Measurements from ENCODE around the gene COL27A1. TPM values are rescaled to one million over a fixed set of nuclear protein-coding genes. Genes with fewer than 3 reads are reported as not detected.

The COL27A1 gene
- total and polyA plus RNA-seq, 9 of the 15 experiments (the other 6 are each of a cell fraction or from before 2014, with no cell fraction given): 0.07 TPM; not detected in 8

GRCh38 chr9:114202849-114203248, 47.5 kb downstream of the COL27A1 start (continued):
- TF ChIP-seq, protein P1, sequence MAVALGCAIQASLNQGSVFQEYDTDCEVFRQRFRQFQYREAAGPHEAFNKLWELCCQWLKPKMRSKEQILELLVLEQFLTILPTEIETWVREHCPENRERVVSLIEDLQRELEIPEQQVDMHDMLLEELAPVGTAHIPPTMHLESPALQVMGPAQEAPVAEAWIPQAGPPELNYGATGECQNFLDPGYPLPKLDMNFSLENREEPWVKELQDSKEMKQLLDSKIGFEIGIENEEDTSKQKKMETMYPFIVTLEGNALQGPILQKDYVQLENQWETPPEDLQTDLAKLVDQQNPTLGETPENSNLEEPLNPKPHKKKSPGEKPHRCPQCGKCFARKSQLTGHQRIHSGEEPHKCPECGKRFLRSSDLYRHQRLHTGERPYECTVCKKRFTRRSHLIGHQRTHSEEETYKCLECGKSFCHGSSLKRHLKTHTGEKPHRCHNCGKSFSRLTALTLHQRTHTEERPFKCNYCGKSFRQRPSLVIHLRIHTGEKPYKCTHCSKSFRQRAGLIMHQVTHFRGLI (CRISPR knock-in tag; IDR thresholded peaks at IDR 0.05): no peak
- TF ChIP-seq XRCC3 (IDR thresholded peaks at IDR 0.05) (no peak), CBX5 (IDR thresholded peaks at IDR 0.05; ENCODE audit: borderline replicate concordance, low read depth) (no peak), TRIM28 (IDR thresholded peaks at IDR 0.05) (no peak), ZNF395 (CRISPR knock-in tag; IDR thresholded peaks at IDR 0.05) (no peak)

DNA sequence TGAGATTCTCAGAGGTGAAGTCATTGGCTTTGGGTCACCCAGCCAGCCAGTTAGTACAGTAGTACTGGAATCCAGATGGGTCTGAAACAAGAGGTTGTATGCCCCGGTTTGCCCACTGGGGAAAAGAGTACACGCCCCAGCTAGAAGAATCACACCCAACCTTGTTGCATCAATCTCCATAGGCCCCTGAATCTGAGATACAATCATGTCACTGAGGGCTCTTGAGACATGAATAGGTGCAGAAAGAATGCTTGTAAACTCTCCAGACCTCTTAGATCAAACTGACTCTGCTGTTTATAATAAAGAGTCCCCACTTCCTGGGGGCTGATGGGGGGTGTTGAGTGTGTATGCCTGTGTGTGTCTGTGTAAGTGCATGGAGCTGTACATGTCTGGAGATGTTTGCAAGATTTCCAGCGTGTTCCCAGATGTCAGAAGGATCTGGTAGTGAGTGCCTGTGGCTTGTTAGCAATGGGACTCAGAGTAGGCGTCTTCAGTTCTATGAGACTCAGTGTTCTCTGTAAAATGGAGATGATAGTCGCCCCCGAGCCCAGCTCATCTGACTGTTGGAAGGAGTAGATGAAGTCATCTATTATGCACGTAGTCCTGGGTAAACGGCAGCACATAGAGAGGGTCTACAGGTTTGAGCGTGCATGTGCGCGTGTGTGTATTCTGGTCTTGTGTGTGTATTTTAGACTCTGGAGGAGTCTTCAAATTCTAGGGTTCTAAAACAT, 48.2 kb downstream of the COL27A1 start:
- ATAC-seq (no peak), DNase-seq (ENCODE audit: extremely low read depth in 1 of 4, low spot score in 3 of 4) (no peak), FAIRE-seq (no peak)
- POLR2A ChIA-PET: no interaction called here
- in situ Hi-C loops (cut with MboI) (no loop called here), intact Hi-C loops (cut with micrococcal nuclease) (no loop called here)
- Histone ChIP-seq H3K79me2 (ENCODE audit: control insufficient read depth, insufficient read depth, low read length) (no peaks in the 10 kb centered on the region), H3K27me3 (ENCODE audit: control insufficient read depth in 2 of 2, insufficient read depth in 2 of 2, low read length in 2 of 2) (peaks cover 9 to 47% of the 10 kb centered on the region in 2 experiments; a peak in 3 of 5 replicates), H4K20me1 (replicated peaks; ENCODE audit: control insufficient read depth, insufficient read depth, low read length) (peaks cover 5% of the 10 kb centered on the region; the same call in 1 of the 2 replicates), H3K4me2 (ENCODE audit: insufficient read depth, low read length) (no peak overlapping the region), H3K9me1 (ENCODE audit: control insufficient read depth, insufficient read depth, low read length) (no peaks in the 10 kb centered on the region), H3K9me3 (replicated peaks; ENCODE audit: control insufficient read depth, insufficient read depth, low read depth, low read length) (no peaks in the 10 kb centered on the region), H2AFZ (ENCODE audit: low read depth, low read length) (no peak overlapping the region), H3K27ac (ENCODE audit: extremely low read depth, low read depth, low read length) (no peak overlapping the region), H3K9ac (ENCODE audit: insufficient read depth in 1 of 2, low read depth in 2 of 2, low read length in 2 of 2) (no peak overlapping the region), H3K36me3 (ENCODE audit: control insufficient read depth, insufficient read depth, low read length) (no peaks in the 10 kb centered on the region), H3K4me1 (replicated peaks in 1 of 2; ENCODE audit: control insufficient read depth in 2 of 2, insufficient read depth in 2 of 2, low read length in 2 of 2) (no peaks in the 10 kb centered on the region), H3K4me3 (no peak overlapping the region)
- 8% methylated on average over 11 of the region's 11 CpGs for WGBS (ENCODE audit: insufficient coverage, low coverage, missing lambda C conversion rate)
- no TSS peak for BruUV-seq (replicated peaks)
- CTCF ChIA-PET (ENCODE audit: low intra/inter-chr PET ratio): no interaction called here
- no peak for TF ChIP-seq PHF8 (IDR thresholded peaks at IDR 0.05; ENCODE audit: borderline replicate concordance, low read length)
- TF ChIP-seq ZSCAN32 (CRISPR knock-in tag; IDR thresholded peaks at IDR 0.05): no peak
- no peak for TF ChIP-seq EWSR1 (IDR thresholded peaks at IDR 0.05; ENCODE audit: borderline replicate concordance, low read depth, partially characterized antibody)
- TF ChIP-seq GTF2F1 (IDR thresholded peaks at IDR 0.05; ENCODE audit: low read depth, low read length): no peak
- no peak for TF ChIP-seq PHF21A (IDR thresholded peaks at IDR 0.05; ENCODE audit: borderline replicate concordance, low read depth)
- TF ChIP-seq TFAM (CRISPR knock-in tag; conservative IDR thresholded peaks at IDR 0.05): no peak
- TF ChIP-seq, protein P2, sequence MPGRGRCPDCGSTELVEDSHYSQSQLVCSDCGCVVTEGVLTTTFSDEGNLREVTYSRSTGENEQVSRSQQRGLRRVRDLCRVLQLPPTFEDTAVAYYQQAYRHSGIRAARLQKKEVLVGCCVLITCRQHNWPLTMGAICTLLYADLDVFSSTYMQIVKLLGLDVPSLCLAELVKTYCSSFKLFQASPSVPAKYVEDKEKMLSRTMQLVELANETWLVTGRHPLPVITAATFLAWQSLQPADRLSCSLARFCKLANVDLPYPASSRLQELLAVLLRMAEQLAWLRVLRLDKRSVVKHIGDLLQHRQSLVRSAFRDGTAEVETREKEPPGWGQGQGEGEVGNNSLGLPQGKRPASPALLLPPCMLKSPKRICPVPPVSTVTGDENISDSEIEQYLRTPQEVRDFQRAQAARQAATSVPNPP (IDR thresholded peaks at IDR 0.05; ENCODE audit: borderline replicate concordance, insufficient read depth, insufficient read length): no peak
- TF ChIP-seq RBM17 (IDR thresholded peaks at IDR 0.05; ENCODE audit: borderline replicate concordance, low read depth, low read length): no peak
- no peak for TF ChIP-seq ZSCAN29 (IDR thresholded peaks at IDR 0.05)

All from K562 (cell line).